H1 (cell line): ENCODE results near the gene GRIFIN. TPM values are rescaled to one million over a fixed set of nuclear protein-coding genes. Genes with fewer than 3 reads are reported as not detected.
"Not testable (repeated sequence)": the region's sequence is repeated elsewhere in the genome, so short reads cannot be mapped to it uniquely, and the experiment has no call there.

Experiments used
- CTCF ChIA-PET: fragments of 300-600 bp; sonication (Branson Sonifier 250); formaldehyde crosslinking; loops from one replicate; lab custom pipeline; 2021; ENCODE audit not compliant: partially characterized antibody; lab: Charles Lee
- POLR2A ChIA-PET: fragments of 300-600 bp; sonication (Branson Sonifier 250); formaldehyde crosslinking; loops from one replicate; lab custom pipeline; 2021; ENCODE audit warnings: inconsistent platforms; ENCODE audit not compliant: partially characterized antibody; lab: Charles Lee
- DNase-seq, 2 experiments: peaks; one replicate each; pipeline versions ENCODE4 v3.0.0 to v3.0.0-alpha.2; 2010 to 2022; ENCODE audit warnings: low spot score in 2 of 2, low read depth in 1 of 2, mixed read lengths in 1 of 2
- FAIRE-seq: peaks from 2 replicates; lab custom pipeline; 2011; peaks lifted over from hg19 to GRCh38; lab: Jason Lieb, UNC
- H2AFZ ChIP-seq: 2 replicates; pipeline ENCODE4 v1.8.1; 2012; ENCODE audit warnings: low read length, inconsistent platforms
- H2AK5ac ChIP-seq: 2 replicates; pipeline ENCODE4 v1.6.1; 2013; ENCODE audit warnings: low read depth, low read length
- H2BK120ac ChIP-seq: replicated peaks from 2 replicates; pipeline ENCODE3; 2013; ENCODE audit warnings: low read depth, low read length, inconsistent platforms
- H2BK12ac ChIP-seq: 2 replicates; pipeline ENCODE4 v1.6.1; 2013; ENCODE audit warnings: low read depth, low read length
- H2BK15ac ChIP-seq: 2 replicates; pipeline ENCODE4 v1.6.1; 2013; ENCODE audit warnings: low read length
- H2BK20ac ChIP-seq: 2 replicates; pipeline ENCODE4 v1.6.1; 2013; ENCODE audit warnings: low read length
- H2BK5ac ChIP-seq: 2 replicates; pipeline ENCODE4 v1.6.1; 2013; ENCODE audit warnings: low read depth, low read length
- H3K14ac ChIP-seq: 2 replicates; pipeline ENCODE4 v1.6.1; 2013; ENCODE audit warnings: inconsistent platforms; ENCODE audit not compliant: insufficient read length
- H3K18ac ChIP-seq: 2 replicates; pipeline ENCODE4 v1.6.1; 2013; ENCODE audit warnings: low read length; ENCODE audit errors: extremely low read depth
- H3K23ac ChIP-seq: 2 replicates; pipeline ENCODE4 v1.6.1; 2013; ENCODE audit warnings: inconsistent platforms; ENCODE audit not compliant: insufficient read length
- H3K23me2 ChIP-seq: 2 replicates; pipeline ENCODE4 v1.6.1; 2013; ENCODE audit warnings: low read depth, low read length
- H3K27ac ChIP-seq: 2 replicates; pipeline ENCODE4 v1.6.1; 2011; ENCODE audit warnings: low read depth, low read length, inconsistent platforms
- H3K27me3 ChIP-seq, 4 experiments: replicated peaks in 1 of 4; 1 replicate in 1 of 4; 2 replicates in 3 of 4; pipeline versions ENCODE4 v1.6.1 to v1.8.1; 2011 to 2013; ENCODE audit warnings: low read length in 3 of 4, mild to moderate bottlenecking in 3 of 4, inconsistent platforms in 2 of 4, mixed read lengths in 2 of 4, moderate library complexity in 1 of 4; ENCODE audit not compliant: control insufficient read depth in 3 of 4, insufficient read depth in 3 of 4; ENCODE audit errors: extremely low read depth in 1 of 4
- H3K36me3 ChIP-seq, 4 experiments: 2 replicates each; pipeline versions ENCODE4 v1.6.1 to v1.8.1; 2011 to 2013; ENCODE audit warnings: mild to moderate bottlenecking in 4 of 4, low read length in 3 of 4, moderate library complexity in 2 of 4, control low read depth in 1 of 4, inconsistent platforms in 1 of 4; ENCODE audit not compliant: insufficient read depth in 4 of 4, control insufficient read depth in 2 of 4
- H3K4ac ChIP-seq: replicated peaks from 2 replicates; pipeline ENCODE3; 2013; ENCODE audit warnings: low read length, low read depth, mixed read lengths, inconsistent platforms; ENCODE audit not compliant: insufficient read length
- H3K4me1 ChIP-seq, 4 experiments: replicated peaks in 1 of 4; 1 replicate in 1 of 4; 2 replicates in 3 of 4; pipeline versions ENCODE4 v1.6.1 to v1.8.1; 2011 to 2013; ENCODE audit warnings: low read length in 3 of 4, inconsistent platforms in 2 of 4, mixed read lengths in 1 of 4; ENCODE audit not compliant: insufficient read depth in 4 of 4, control insufficient read depth in 3 of 4
- H3K4me2 ChIP-seq, 2 experiments: 2 replicates each; pipeline versions ENCODE4 v1.6.1 to v1.8.1; 2011 to 2013; ENCODE audit warnings: low read depth in 2 of 2, low read length in 2 of 2, control low read depth in 1 of 2, inconsistent platforms in 1 of 2, mild to moderate bottlenecking in 1 of 2; ENCODE audit not compliant: insufficient read depth in 1 of 2
- H3K4me3 ChIP-seq, 4 experiments: fragments of 200-600, 300-600 bp in 1 of 4; sonication (generic), shearing (Covaris generic), sonication (Bioruptor Twin) in 1 of 4; 2 replicates each; pipeline versions ENCODE4 v1.5.1 to v1.8.1; 2011 to 2016; ENCODE audit warnings: low read length in 4 of 4, low read depth in 3 of 4, control low read depth in 2 of 4, inconsistent platforms in 2 of 4, mild to moderate bottlenecking in 2 of 4, mixed read lengths in 1 of 4, moderate library complexity in 1 of 4; ENCODE audit not compliant: insufficient read depth in 2 of 4; ENCODE audit errors: extremely low read depth in 1 of 4
- H3K56ac ChIP-seq: replicated peaks from 2 replicates; pipeline ENCODE3; 2013; ENCODE audit warnings: low read depth, mild to moderate bottlenecking, mixed read lengths, low read length, inconsistent platforms; ENCODE audit not compliant: insufficient read length
- H3K79me1 ChIP-seq: 2 replicates; pipeline ENCODE4 v1.6.1; 2013; ENCODE audit warnings: low read depth, low read length, control low read depth
- H3K79me2 ChIP-seq, 2 experiments: 2 replicates each; pipeline versions ENCODE4 v1.6.1 to v1.8.1; 2012 to 2013; ENCODE audit warnings: low read length in 2 of 2, mild to moderate bottlenecking in 2 of 2, inconsistent platforms in 1 of 2; ENCODE audit not compliant: insufficient read depth in 2 of 2, control insufficient read depth in 1 of 2
- H3K9ac ChIP-seq, 4 experiments: replicated peaks in 1 of 4; 1 replicate in 1 of 4; 2 replicates in 3 of 4; pipeline versions ENCODE4 v1.6.1 to v1.8.1; 2011 to 2013; ENCODE audit warnings: low read depth in 3 of 4, low read length in 3 of 4, control low read depth in 2 of 4, mild to moderate bottlenecking in 2 of 4, moderate library complexity in 2 of 4, inconsistent platforms in 1 of 4; ENCODE audit errors: extremely low read depth in 1 of 4
- H3K9me3 ChIP-seq, 2 experiments: 2 replicates each; pipeline versions ENCODE4 v1.6.1 to v1.8.1; 2012 to 2013; ENCODE audit warnings: mild to moderate bottlenecking in 2 of 2, moderate library complexity in 2 of 2, control low read depth in 1 of 2, inconsistent platforms in 1 of 2, low read depth in 1 of 2, low read length in 1 of 2, mixed read lengths in 1 of 2; ENCODE audit not compliant: insufficient read depth in 2 of 2
- H4K20me1 ChIP-seq, 2 experiments: replicated peaks in 1 of 2; 2 replicates each; pipeline versions ENCODE3 to v1.8.1; 2011 to 2013; ENCODE audit warnings: inconsistent platforms in 2 of 2, low read length in 2 of 2, mild to moderate bottlenecking in 1 of 2; ENCODE audit not compliant: insufficient read depth in 2 of 2, control insufficient read depth in 1 of 2
- H4K5ac ChIP-seq: 2 replicates; pipeline ENCODE4 v1.6.1; 2013; ENCODE audit warnings: low read length, low read depth, mixed read lengths, inconsistent platforms; ENCODE audit not compliant: insufficient read length
- H4K8ac ChIP-seq: 2 replicates; pipeline ENCODE4 v1.8.0; 2013; ENCODE audit warnings: mild to moderate bottlenecking, moderate library complexity, low read length, inconsistent platforms; ENCODE audit not compliant: insufficient read depth; ENCODE audit errors: extremely low read depth
- H4K91ac ChIP-seq: replicated peaks from 2 replicates; pipeline ENCODE3; 2013; ENCODE audit warnings: low read length, mixed read lengths, inconsistent platforms; ENCODE audit not compliant: insufficient read length
- whole genome bisulfite sequencing, 2 experiments: shearing (Covaris generic) in 1 of 2; methylation state at CpG; one replicate each; pipeline versions ENCODE4 v1.1.6 to v1.1.7; 2013 to 2015; ENCODE audit warnings: low lambda C conversion rate in 2 of 2, mixed read lengths in 2 of 2, inconsistent platforms in 1 of 2, low coverage in 1 of 2, missing lambda C conversion rate in 1 of 2; ENCODE audit not compliant: insufficient replicate concordance in 2 of 2, insufficient coverage in 1 of 2, insufficient read length in 1 of 2; ENCODE audit errors: extremely low coverage in 1 of 2, missing lambda C conversion rate in 1 of 2; 5-methylcytosine and 5-hydroxymethylcytosine counted together
- polyA plus RNA-seq, 7 experiments: library from polyadenylated mRNA; depleted of rRNA in 3 of 7; stranded (reverse) in 5 of 7; unstranded in 2 of 7; fragments of >200 nt in 5 of 7; fragments of 200-250 nt in 2 of 7; gene quantifications; 1 replicate in 5 of 7; 2 replicates in 1 of 7; 4 replicates in 1 of 7; pipeline versions ENCODE4 v1.2.1 to v1.2.3, GENCODE V29; 2011 to 2013; ENCODE audit warnings: missing spikeins in 2 of 7, mixed read lengths in 2 of 7
- total RNA-seq: library from RNA; stranded (reverse); fragmentation: NEBNext Ultra II Directional; extraction: Animal tissue kit (Norgen Biotek cat#: 25700); gene quantifications from 2 replicates; pipeline ENCODE4 v1.2.1, GENCODE V29; 2021

Gene GRIFIN
- total and polyA plus RNA-seq, 2 of the 8 experiments (the other 6 are each of a cell fraction or from before 2014, with no cell fraction given): not detected

GRCh38 chr7:2469460-2470203 lies 6.6 kb downstream of the GRIFIN start:
- not testable (repeated sequence) for H3K9me3 ChIP-seq, H2BK120ac ChIP-seq, H4K5ac ChIP-seq, H3K36me3 ChIP-seq, H4K20me1 ChIP-seq, DNase-seq, H3K27ac ChIP-seq, H3K4me2 ChIP-seq, H4K8ac ChIP-seq, H3K23ac ChIP-seq, H3K79me2 ChIP-seq, H3K27me3 ChIP-seq, H3K56ac ChIP-seq, H3K23me2 ChIP-seq, H3K9ac ChIP-seq, H3K4me3 ChIP-seq, H2BK15ac ChIP-seq, H2AFZ ChIP-seq, H3K79me1 ChIP-seq, FAIRE-seq, H3K14ac ChIP-seq
- H4K91ac ChIP-seq: peak overlapping the region; percentile 35
- peak overlapping the region; percentile 24; the same call in 1 of the 2 replicates for H2AK5ac ChIP-seq
- peak overlapping the region; percentile 90; the same call in 1 of the 2 replicates for H2BK20ac ChIP-seq
- H2BK5ac ChIP-seq: peak overlapping the region; percentile 96; the same call in 1 of the 2 replicates
- peak overlapping the region; percentile 95; the same call in 1 of the 2 replicates for H2BK12ac ChIP-seq
- H3K4ac ChIP-seq: peak overlapping the region; percentile 65
- POLR2A ChIA-PET: interaction anchor here (0.8 to 1.8 kb wide), 8 partner anchors 10 to 55 kb away, joined by 3 to 15 read pairs (median 4); no protein-coding TSS in a partner anchor
- WGBS, 2 experiments: 91% methylated on average over 6 of the region's 9 CpGs; no CpG with 5 or more reads in 1 of the 2 experiments
- H3K18ac ChIP-seq: peak overlapping the region; percentile 71
- CTCF ChIA-PET: interaction anchor here (0.8 to 15.9 kb wide), 38 partner anchors 10 to 164 kb away, joined by 3 to 266 read pairs (median 8); no protein-coding TSS in a partner anchor
- peaks cover 5 to 19% (median 13%) of the 10 kb centered on the region in 4 experiments for H3K4me1 ChIP-seq
